Smooth muscle cell (in vitro differentiated cells): ENCODE results near the gene SAMSN1. TPM values are rescaled to one million over a fixed set of nuclear protein-coding genes. Genes with fewer than 3 reads are reported as not detected.

Source experiments
- DNase-seq: peaks from one replicate; lab custom pipeline; 2025; ENCODE audit not compliant: unreplicated experiment; lab: John Stamatoyannopoulos, UW
- H2AFZ ChIP-seq: fragments of 200-600 bp; sonication (generic); 2 replicates; pipeline ENCODE4 v1.6.0; 2016; ENCODE audit warnings: antibody characterized with exemption, low read depth, mild to moderate bottlenecking
- H3F3A ChIP-seq: fragments of 200-600 bp; sonication (generic); 2 replicates; pipeline ENCODE4 v1.6.0; 2017; ENCODE audit warnings: antibody characterized with exemption, low read depth
- H3K27ac ChIP-seq: fragments of 200-600 bp; sonication (generic); 2 replicates; pipeline ENCODE4 v1.5.1; 2016; ENCODE audit warnings: low read depth, mild to moderate bottlenecking
- H3K27me3 ChIP-seq: fragments of 200-600 bp; sonication (generic); 2 replicates; pipeline ENCODE4 v1.6.1; 2016; ENCODE audit warnings: low read depth, mild to moderate bottlenecking
- H3K36me3 ChIP-seq: fragments of 200-600 bp; sonication (generic); 2 replicates; pipeline ENCODE4 v1.5.1; 2016; ENCODE audit warnings: low read depth
- H3K4me1 ChIP-seq: fragments of 200-600 bp; sonication (generic); 2 replicates; pipeline ENCODE4 v1.5.1; 2016; ENCODE audit warnings: low read depth
- H3K4me2 ChIP-seq: fragments of 200-600 bp; sonication (generic); 2 replicates; pipeline ENCODE4 v1.6.0; 2016; ENCODE audit warnings: mild to moderate bottlenecking
- H3K4me3 ChIP-seq: fragments of 200-600 bp; sonication (generic); 2 replicates; pipeline ENCODE4 v1.5.1; 2016; ENCODE audit warnings: mild to moderate bottlenecking
- H3K79me2 ChIP-seq: fragments of 200-600 bp; sonication (generic); 2 replicates; pipeline ENCODE4 v1.6.0; 2016; ENCODE audit warnings: low read depth, mild to moderate bottlenecking
- H3K9ac ChIP-seq: fragments of 200-600 bp; sonication (generic); 2 replicates; pipeline ENCODE4 v1.6.0; 2016; ENCODE audit warnings: low read depth
- H3K9me3 ChIP-seq: fragments of 200-600 bp; sonication (generic); replicated peaks from 2 replicates; pipeline ENCODE4 v1.5.1; 2016; ENCODE audit warnings: low read depth
- H4K20me1 ChIP-seq: fragments of 200-600 bp; sonication (generic); 2 replicates; pipeline ENCODE4 v1.6.0; 2016; ENCODE audit warnings: low read depth
- WGBS: methylation state at CpG from one replicate; pipeline ENCODE4 v1.1.7; 2016; ENCODE audit warnings: low lambda C conversion rate; 5-methylcytosine and 5-hydroxymethylcytosine counted together
- polyA plus RNA-seq: library from polyadenylated mRNA; unstranded; fragments of >200 nt; fragmentation: Nextera tagmentation; extraction: Ambion mirVana; gene quantifications from 2 replicates; pipeline ENCODE4 v1.2.1, GENCODE V29; 2016
- total RNA-seq: library from RNA; depleted of rRNA; stranded (reverse); fragments of >200 nt; gene quantifications from 2 replicates; pipeline ENCODE4 v1.2.3, GENCODE V29; 2014
- TF ChIP-seq, protein P1 (sequence below): fragments of 200-600 bp; sonication (generic); IDR thresholded peaks from 2 replicates; pipeline ENCODE4 v1.5.1; 2017; ENCODE audit warnings: borderline replicate concordance, mild to moderate bottlenecking, antibody characterized with exemption; ENCODE audit not compliant: insufficient read depth, poor library complexity, severe bottlenecking

Gene SAMSN1
- total and polyA plus RNA-seq, 2 experiments from 2014 or later = 0.13 TPM; not detected in 1

DNA sequence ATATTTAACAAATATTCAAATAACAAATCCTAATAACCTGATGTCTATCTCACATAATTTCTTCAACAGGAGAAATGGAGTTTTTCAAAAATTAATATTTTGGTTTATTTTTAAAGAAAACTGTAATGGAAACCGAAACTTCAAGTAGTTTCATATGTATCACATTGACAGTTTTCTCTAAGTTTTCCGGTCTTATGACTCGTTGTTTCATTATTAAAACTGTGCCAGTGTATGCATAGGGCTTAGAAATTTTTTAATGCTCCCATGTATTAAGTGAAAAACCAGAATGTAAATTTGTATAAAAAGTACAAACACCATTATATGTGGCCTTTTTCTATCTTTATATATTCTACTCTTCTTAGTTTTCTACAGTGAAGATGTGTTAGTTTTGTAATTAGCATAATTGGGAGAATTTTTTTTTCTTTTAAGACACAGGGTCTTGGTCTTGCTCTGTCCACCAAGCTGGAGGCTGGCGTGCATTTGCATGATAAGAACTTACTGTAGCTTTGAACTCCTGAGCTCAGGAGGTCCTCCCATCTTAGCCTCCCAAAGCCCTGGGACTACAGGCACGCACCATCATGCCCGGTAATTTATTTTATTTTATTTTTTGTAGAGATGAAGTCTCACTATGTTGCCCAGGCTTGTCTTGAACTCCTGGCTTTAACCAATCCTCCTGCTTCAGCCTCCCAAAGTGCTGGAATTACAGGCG, 43.9 kb upstream of the SAMSN1 start:
- H3K27me3 ChIP-seq = no peaks in the 10 kb centered on the region
- no peak overlapping the region for H3K4me3 ChIP-seq
- H4K20me1 ChIP-seq = no peaks in the 10 kb centered on the region
- H2AFZ ChIP-seq = no peak overlapping the region
- H3F3A ChIP-seq = no peaks in the 10 kb centered on the region
- H3K4me2 ChIP-seq = no peak overlapping the region
- no peak overlapping the region for H3K27ac ChIP-seq
- no peaks in the 10 kb centered on the region for H3K4me1 ChIP-seq
- H3K9ac ChIP-seq = no peak overlapping the region
- 65% methylated on average over 7 of the region's 7 CpGs for WGBS
- DNase-seq = no peak
- no peaks in the 10 kb centered on the region for H3K9me3 ChIP-seq
- TF ChIP-seq, protein P1, sequence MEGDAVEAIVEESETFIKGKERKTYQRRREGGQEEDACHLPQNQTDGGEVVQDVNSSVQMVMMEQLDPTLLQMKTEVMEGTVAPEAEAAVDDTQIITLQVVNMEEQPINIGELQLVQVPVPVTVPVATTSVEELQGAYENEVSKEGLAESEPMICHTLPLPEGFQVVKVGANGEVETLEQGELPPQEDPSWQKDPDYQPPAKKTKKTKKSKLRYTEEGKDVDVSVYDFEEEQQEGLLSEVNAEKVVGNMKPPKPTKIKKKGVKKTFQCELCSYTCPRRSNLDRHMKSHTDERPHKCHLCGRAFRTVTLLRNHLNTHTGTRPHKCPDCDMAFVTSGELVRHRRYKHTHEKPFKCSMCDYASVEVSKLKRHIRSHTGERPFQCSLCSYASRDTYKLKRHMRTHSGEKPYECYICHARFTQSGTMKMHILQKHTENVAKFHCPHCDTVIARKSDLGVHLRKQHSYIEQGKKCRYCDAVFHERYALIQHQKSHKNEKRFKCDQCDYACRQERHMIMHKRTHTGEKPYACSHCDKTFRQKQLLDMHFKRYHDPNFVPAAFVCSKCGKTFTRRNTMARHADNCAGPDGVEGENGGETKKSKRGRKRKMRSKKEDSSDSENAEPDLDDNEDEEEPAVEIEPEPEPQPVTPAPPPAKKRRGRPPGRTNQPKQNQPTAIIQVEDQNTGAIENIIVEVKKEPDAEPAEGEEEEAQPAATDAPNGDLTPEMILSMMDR = no peak
- H3K36me3 ChIP-seq = no peaks in the 10 kb centered on the region
- H3K79me2 ChIP-seq = no peaks in the 10 kb centered on the region

DNA sequence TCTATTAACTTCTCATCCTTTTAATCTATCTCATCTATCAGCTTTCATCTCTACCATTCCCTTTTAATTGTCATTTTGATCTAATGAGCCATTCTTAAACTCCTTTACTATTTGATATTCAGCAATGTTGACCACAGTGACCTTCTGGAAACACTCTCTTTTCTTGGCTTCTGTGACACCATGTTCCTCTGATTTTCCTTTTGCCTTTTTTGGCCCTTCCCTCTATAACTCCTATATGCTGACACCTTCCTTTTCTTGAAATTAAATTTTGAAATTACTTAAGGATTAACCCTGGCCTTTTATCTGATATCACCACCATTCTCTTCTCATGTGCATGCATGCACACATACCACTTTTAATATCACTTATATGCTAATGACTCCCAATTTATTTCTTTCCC, 41.2 kb upstream of the SAMSN1 start:
- Histone ChIP-seq H3K9ac (no peak overlapping the region), H3K9me3 (no peaks in the 10 kb centered on the region), H4K20me1 (no peaks in the 10 kb centered on the region), H3K4me2 (no peak overlapping the region), H2AFZ (no peak overlapping the region), H3K4me1 (no peaks in the 10 kb centered on the region), H3K79me2 (no peaks in the 10 kb centered on the region), H3K27me3 (no peaks in the 10 kb centered on the region), H3K27ac (no peak overlapping the region), H3K4me3 (no peak overlapping the region), H3K36me3 (no peaks in the 10 kb centered on the region), H3F3A (no peaks in the 10 kb centered on the region)
- TF ChIP-seq, protein P1 = no peak
- DNase-seq = no peak

DNA sequence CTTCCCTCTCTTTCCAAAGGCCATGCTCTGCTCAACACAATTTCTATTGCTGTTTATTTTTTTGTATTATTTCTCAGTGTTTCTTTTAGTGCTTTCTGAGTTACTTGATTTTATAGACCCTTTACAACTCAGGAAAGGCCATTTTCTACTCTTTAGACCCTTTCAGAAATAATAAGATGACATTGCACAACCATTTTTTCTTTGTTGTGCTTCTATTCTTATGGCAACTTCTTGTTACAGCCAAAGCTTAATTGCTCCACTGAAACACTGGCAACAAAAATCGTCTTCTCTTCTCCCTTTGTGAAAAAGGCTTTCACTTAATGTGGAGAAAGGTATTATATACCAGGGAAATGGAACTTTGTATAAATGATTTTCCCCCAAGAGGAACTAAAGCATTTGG, 39.0 kb upstream of the SAMSN1 start:
- no peaks in the 10 kb centered on the region for H3K27me3 ChIP-seq
- H2AFZ ChIP-seq = no peak overlapping the region
- H4K20me1 ChIP-seq = no peaks in the 10 kb centered on the region
- H3K9me3 ChIP-seq = no peaks in the 10 kb centered on the region
- WGBS = 83% methylated on average over 1 of the region's 1 CpG
- no peak overlapping the region for H3K9ac ChIP-seq
- no peaks in the 10 kb centered on the region for H3K79me2 ChIP-seq
- no peak for DNase-seq
- no peak overlapping the region for H3K4me2 ChIP-seq
- no peak overlapping the region for H3K4me3 ChIP-seq
- no peaks in the 10 kb centered on the region for H3F3A ChIP-seq
- TF ChIP-seq, protein P1 = no peak
- H3K27ac ChIP-seq = no peak overlapping the region
- no peaks in the 10 kb centered on the region for H3K4me1 ChIP-seq
- no peaks in the 10 kb centered on the region for H3K36me3 ChIP-seq
